ENCODE data around the gene SRL.

The SRL gene

DNA sequence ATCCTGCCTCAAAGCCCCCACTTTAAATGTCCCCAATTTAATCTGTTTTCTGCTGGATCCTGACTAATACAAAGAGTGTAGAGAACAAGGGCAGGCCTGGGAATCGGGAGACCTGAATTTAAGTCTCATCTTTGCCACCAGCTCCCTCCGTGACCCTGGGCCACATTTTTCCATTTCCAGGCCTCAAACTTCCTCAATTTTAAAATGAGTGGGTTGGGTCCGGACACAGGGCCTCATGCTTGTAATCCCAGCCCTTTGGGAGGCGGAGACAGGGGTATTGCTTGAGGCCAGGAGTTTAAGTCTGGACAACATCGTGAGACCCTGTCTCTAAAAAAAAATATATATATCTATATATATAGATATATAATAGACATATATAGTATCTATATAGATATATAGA, 61.4 kb downstream of the SRL start:
- no peak for TF ChIP-seq CTCF (IDR thresholded peaks at IDR 0.05; ENCODE audit: low read depth, low read length, missing control alignments)
- DNase-seq (ENCODE audit: low read depth): no peak
- no peak overlapping the region for H3K4me3 ChIP-seq (ENCODE audit: low read depth, low read length)
- in situ Hi-C loops (cut with HindIII; ENCODE audit: low sequenced_read_pairs): no loop called here

DNA sequence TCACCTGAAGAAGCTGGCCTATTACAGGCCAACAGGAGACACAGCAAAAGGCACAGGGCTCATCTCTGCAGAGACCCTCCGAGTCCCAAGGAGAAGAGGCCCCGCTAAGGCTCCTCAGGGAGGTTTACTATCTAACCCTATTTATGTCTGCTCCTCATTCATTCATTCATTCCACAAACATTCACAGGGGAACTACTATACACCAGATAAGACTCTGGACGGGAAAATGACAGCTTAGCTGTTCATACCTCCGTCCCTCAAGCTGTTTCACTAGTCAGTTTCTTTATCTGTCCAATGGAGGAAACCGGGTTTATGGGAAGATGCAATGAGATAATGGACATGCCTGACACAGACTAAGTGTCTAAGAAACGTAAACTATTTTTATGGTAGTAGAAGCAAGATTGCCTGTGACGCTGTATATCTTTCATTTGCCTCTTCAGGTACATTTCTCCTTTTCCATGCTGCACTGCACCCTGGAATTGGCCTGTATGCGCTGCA, 62.1 kb downstream of the SRL start:
- no peak for TF ChIP-seq CTCF (IDR thresholded peaks at IDR 0.05; ENCODE audit: low read depth, low read length, missing control alignments)
- DNase-seq (ENCODE audit: low read depth): no peak
- H3K4me3 ChIP-seq (ENCODE audit: low read depth, low read length): no peak overlapping the region
- in situ Hi-C loops (cut with HindIII; ENCODE audit: low sequenced_read_pairs): no loop called here

DNA sequence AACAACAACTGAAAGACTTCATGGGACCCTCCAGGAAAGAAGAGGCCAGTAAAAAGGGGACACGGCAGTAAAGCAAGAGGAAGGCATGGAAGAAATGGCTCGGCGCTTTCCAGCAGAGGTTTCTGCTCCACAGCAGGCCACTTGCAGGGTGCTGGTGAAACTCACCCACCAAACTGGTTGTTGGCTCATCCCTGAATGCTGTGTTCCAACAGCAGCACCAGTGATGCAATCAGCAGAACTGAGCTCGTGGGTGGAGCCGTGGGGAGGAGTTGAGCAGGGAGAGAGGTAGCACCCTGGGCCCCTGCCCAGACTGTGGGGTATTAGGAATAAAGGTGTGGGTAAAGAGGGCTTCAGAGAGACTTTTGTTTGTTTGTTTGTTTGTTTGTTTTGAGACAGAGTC, 62.9 kb downstream of the SRL start:
- in situ Hi-C loops (cut with HindIII; ENCODE audit: low sequenced_read_pairs): no loop called here
- no peak overlapping the region for H3K4me3 ChIP-seq (ENCODE audit: low read depth, low read length)
- DNase-seq (ENCODE audit: low read depth): no peak
- TF ChIP-seq CTCF (IDR thresholded peaks at IDR 0.05; ENCODE audit: low read depth, low read length, missing control alignments): no peak

GRCh38 chr16:4178468-4179010, 63.3 kb downstream of the SRL start:
- no peak overlapping the region for H3K4me3 ChIP-seq (ENCODE audit: low read depth, low read length)
- TF ChIP-seq CTCF (IDR thresholded peaks at IDR 0.05; ENCODE audit: low read depth, low read length, missing control alignments): no peak
- DNase-seq (ENCODE audit: low read depth): no peak
- in situ Hi-C loops (cut with HindIII; ENCODE audit: low sequenced_read_pairs): no loop called here

DNA sequence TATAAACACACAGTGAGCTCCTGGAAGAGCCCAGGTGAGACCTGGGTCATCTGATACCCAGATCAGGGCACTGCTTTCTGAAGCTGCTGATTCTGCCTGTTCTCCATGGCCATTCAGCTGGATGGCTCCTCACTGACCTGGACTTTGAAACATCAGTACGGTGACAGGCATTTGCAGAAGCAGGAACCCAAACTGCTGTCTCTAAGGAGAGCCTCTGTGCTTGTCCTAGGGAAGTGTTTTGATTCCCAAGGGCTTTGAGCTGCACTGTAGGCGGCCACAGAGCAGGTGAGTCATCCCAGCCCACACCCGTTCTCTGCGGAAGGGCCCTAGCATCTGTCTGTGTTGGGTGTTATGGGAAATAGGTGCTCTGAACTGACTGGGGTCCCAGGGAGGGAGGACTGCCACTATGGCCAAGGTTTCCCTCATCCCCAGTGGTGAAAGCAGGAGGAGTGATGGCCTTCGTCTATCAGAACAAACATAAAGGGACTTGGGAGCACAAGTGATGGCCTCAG, 64.9 kb downstream of the SRL start:
- in situ Hi-C loops (cut with HindIII; ENCODE audit: low sequenced_read_pairs): no loop called here
- no peak for DNase-seq (ENCODE audit: low read depth)
- no peak for TF ChIP-seq CTCF (IDR thresholded peaks at IDR 0.05; ENCODE audit: low read depth, low read length, missing control alignments)
- no peak overlapping the region for H3K4me3 ChIP-seq (ENCODE audit: low read depth, low read length)

- TF ChIP-seq CTCF (IDR thresholded peaks at IDR 0.05; ENCODE audit: low read depth, low read length, missing control alignments): no peak
Observed at GRCh38 chr16:4175849-4176248, 66.0 kb downstream of the SRL start.

More at GRCh38 chr16:4175849-4176248, 66.0 kb downstream of the SRL start:
- no peak for DNase-seq (ENCODE audit: low read depth)
- in situ Hi-C loops (cut with HindIII; ENCODE audit: low sequenced_read_pairs): no loop called here
- H3K4me3 ChIP-seq (ENCODE audit: low read depth, low read length): no peak overlapping the region

All from astrocyte of the cerebellum (primary cell).